ENCODE measurements around the gene LRCH2. TPM values are rescaled to one million over a fixed set of nuclear protein-coding genes. Genes with fewer than 3 reads are reported as not detected.

Gene LRCH2
- total RNA-seq, 1 experiment from 2014 or later = 6.6 TPM

- Histone ChIP-seq H3K4me1 (ENCODE audit: insufficient read depth, low read length) (no peaks in the 10 kb centered on the region), H2BK12ac (ENCODE audit: insufficient read length, low read depth, low read length) (no peak overlapping the region), H4K91ac (ENCODE audit: insufficient read length, low read depth, low read length) (no peak overlapping the region), H3K9ac (ENCODE audit: extremely low read depth, insufficient read length, low read length) (no peak overlapping the region), H3K9me3 (ENCODE audit: control insufficient read depth, low read depth, low read length) (no peaks in the 10 kb centered on the region), H3T11ph (ENCODE audit: low read length) (no peak overlapping the region), H2BK20ac (ENCODE audit: low read depth, low read length, poor library complexity, severe bottlenecking) (no peak overlapping the region), H2AFZ (ENCODE audit: low read length) (no peak overlapping the region), H2BK5ac (ENCODE audit: insufficient read length, low read length) (no peak overlapping the region), H4K5ac (ENCODE audit: insufficient read length, low read depth, low read length) (no peak overlapping the region), H4K20me1 (ENCODE audit: control insufficient read depth, insufficient read depth, insufficient read length) (no peaks in the 10 kb centered on the region), H4K8ac (replicated peaks; ENCODE audit: insufficient read length, low read depth, low read length) (no peak overlapping the region), H3K23me2 (ENCODE audit: insufficient read length, low read depth, low read length, poor library complexity, severe bottlenecking) (no peaks in the 10 kb centered on the region), H3K14ac (ENCODE audit: insufficient read depth, low read length) (no peak overlapping the region; the same call in 1 of the 2 replicates), H3K27me3 (ENCODE audit: insufficient read depth, low read length) (no peaks in the 10 kb centered on the region), H2BK15ac (ENCODE audit: low read depth, low read length) (no peak overlapping the region), H3K56ac (ENCODE audit: insufficient read length, low read depth, low read length) (no peak overlapping the region), H3K27ac (ENCODE audit: insufficient read length, low read depth, low read length) (no peak overlapping the region), H3K23ac (ENCODE audit: insufficient read length, low read depth, low read length) (no peak overlapping the region), H3K4ac (ENCODE audit: low read depth, low read length) (no peak overlapping the region), H2BK120ac (ENCODE audit: low read depth, low read length, poor library complexity, severe bottlenecking) (no peak overlapping the region), H3K18ac (ENCODE audit: insufficient read length, low read depth, low read length) (no peak overlapping the region), H3K4me2 (ENCODE audit: insufficient read depth, insufficient read length, low read length) (no peak overlapping the region), H3K79me2 (ENCODE audit: insufficient read depth, low read length) (no peaks in the 10 kb centered on the region), H3K79me1 (ENCODE audit: insufficient read depth, low read depth, low read length, poor library complexity, severe bottlenecking) (no peaks in the 10 kb centered on the region), H2AK5ac (ENCODE audit: insufficient read length, low read length) (no peak overlapping the region)
- H3K36me3 Mint-ChIP-seq (ENCODE audit: insufficient read depth in 1 of 3, low read depth in 3 of 3) = no peaks in the 10 kb centered on the region
- no peaks in the 10 kb centered on the region for H3K9me3 Mint-ChIP-seq
- no peak for DNase-seq
- H3K27ac Mint-ChIP-seq = no peak overlapping the region
- no CpG with 5 or more reads among the region's 2 CpGs for WGBS (ENCODE audit: extremely low coverage, insufficient read length, low lambda C conversion rate)
- H3K4me3 Mint-ChIP-seq = no peak overlapping the region
- H3K4me1 Mint-ChIP-seq = no peaks in the 10 kb centered on the region
- peaks cover 17% of the 10 kb centered on the region for H3K27me3 Mint-ChIP-seq (ENCODE audit: low read depth)
- TF ChIP-seq, protein P1, sequence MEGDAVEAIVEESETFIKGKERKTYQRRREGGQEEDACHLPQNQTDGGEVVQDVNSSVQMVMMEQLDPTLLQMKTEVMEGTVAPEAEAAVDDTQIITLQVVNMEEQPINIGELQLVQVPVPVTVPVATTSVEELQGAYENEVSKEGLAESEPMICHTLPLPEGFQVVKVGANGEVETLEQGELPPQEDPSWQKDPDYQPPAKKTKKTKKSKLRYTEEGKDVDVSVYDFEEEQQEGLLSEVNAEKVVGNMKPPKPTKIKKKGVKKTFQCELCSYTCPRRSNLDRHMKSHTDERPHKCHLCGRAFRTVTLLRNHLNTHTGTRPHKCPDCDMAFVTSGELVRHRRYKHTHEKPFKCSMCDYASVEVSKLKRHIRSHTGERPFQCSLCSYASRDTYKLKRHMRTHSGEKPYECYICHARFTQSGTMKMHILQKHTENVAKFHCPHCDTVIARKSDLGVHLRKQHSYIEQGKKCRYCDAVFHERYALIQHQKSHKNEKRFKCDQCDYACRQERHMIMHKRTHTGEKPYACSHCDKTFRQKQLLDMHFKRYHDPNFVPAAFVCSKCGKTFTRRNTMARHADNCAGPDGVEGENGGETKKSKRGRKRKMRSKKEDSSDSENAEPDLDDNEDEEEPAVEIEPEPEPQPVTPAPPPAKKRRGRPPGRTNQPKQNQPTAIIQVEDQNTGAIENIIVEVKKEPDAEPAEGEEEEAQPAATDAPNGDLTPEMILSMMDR (conservative IDR thresholded peaks at IDR 0.05) = no peak
Measured at GRCh38 chrX:115261148-115261547, 27.3 kb upstream of the LRCH2 start.

Data from H9 (cell line).